ENCODE measurements around the gene RPTOR.

RPTOR gene

DNA sequence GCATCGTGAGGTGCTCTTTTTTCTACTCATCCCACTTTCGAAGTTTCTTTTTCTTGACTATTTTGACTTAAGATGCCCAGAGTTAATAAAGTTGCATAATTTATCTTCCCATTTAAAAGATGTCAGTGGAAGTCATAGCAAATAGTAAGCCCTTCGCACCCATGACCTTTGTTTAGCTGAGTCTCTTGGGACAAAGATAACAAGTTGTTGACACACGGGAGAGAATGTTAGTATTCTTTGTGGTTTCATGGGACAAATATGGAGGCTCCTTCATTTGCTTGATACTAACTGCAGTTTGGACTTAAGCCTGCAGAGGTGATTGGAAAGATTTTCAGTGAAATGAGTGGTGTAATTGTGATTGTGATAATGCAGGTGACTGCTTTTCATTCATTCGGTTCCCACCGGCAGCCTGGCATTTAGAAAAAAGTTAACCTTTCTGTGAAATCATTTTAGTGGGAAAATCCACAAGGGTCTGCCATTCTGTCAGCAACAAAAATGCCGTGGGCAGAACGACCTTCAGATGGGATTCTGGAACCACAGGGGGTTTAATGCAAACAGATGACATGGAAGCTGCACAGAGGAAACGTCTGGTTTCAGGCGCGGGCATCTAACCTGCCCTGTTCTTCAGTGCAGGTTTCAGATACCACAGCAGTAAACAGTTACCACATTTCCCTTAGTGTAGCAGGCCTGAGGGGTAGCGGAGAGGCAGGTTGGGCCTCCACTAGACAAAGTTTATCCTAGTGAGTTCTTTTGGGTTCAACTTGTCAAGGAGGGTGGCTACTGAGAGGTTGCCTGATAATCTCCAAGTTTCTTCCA is 123.0 kb downstream of the RPTOR start (continued):
- no peak for TF ChIP-seq ZNF140 (tag by site-specific recombination; IDR thresholded peaks at IDR 0.05)
- TF ChIP-seq, protein P1, sequence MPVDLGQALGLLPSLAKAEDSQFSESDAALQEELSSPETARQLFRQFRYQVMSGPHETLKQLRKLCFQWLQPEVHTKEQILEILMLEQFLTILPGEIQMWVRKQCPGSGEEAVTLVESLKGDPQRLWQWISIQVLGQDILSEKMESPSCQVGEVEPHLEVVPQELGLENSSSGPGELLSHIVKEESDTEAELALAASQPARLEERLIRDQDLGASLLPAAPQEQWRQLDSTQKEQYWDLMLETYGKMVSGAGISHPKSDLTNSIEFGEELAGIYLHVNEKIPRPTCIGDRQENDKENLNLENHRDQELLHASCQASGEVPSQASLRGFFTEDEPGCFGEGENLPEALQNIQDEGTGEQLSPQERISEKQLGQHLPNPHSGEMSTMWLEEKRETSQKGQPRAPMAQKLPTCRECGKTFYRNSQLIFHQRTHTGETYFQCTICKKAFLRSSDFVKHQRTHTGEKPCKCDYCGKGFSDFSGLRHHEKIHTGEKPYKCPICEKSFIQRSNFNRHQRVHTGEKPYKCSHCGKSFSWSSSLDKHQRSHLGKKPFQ (tag by site-specific recombination; IDR thresholded peaks at IDR 0.05): no peak
- TF ChIP-seq, protein P2, sequence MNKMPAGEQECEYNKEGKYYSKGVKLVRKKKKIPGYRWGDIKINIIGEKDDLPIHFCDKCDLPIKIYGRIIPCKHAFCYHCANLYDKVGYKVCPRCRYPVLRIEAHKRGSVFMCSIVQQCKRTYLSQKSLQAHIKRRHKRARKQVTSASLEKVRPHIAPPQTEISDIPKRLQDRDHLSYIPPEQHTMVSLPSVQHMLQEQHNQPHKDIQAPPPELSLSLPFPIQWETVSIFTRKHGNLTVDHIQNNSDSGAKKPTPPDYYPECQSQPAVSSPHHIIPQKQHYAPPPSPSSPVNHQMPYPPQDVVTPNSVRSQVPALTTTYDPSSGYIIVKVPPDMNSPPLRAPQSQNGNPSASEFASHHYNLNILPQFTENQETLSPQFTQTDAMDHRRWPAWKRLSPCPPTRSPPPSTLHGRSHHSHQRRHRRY (tag by site-specific recombination; IDR thresholded peaks at IDR 0.05): no peak

DNA sequence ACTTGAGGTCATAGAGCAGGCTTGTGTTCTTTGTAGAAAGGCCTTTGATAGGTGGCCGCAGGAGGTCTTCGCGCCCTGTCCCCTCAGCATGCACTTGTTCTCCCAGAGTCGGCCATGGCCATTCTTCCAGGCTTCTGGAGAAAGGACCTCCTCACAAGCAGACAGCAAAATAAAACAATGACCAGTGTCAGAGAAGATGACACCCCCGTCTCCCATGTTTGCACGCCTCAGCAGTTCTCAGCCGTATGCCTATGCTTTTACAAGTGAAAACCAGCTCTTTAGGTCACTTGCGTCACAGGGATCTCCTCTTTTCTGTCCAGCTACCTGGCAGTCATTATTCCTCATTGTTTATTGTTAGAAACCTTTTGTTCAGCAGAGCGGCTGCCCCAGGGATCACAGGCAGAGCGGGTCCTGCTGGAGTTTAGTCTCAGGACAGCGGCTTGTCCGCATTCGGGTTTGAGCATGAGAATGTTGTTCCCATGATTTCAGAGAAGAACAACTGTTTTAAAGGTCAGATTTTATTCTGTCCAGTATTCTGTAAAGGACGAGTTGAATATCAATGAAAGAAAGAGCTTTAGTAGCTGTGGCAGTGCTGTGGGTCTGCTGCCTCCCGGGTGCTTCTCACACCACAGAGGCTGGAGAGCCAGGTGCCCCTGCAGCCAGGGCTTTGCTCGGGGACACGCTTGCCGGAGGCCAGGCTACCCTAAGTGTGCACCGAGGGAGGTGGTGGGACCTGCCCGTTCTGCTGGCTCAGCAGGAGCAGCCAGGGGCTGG is 123.9 kb downstream of the RPTOR start:
- no peak for TF ChIP-seq ZNF274 (IDR thresholded peaks at IDR 0.05; ENCODE audit: low read length)
- no peak for TF ChIP-seq ZNF274 (tag by site-specific recombination; IDR thresholded peaks at IDR 0.05; ENCODE audit: borderline replicate concordance)
- TF ChIP-seq, protein P3, sequence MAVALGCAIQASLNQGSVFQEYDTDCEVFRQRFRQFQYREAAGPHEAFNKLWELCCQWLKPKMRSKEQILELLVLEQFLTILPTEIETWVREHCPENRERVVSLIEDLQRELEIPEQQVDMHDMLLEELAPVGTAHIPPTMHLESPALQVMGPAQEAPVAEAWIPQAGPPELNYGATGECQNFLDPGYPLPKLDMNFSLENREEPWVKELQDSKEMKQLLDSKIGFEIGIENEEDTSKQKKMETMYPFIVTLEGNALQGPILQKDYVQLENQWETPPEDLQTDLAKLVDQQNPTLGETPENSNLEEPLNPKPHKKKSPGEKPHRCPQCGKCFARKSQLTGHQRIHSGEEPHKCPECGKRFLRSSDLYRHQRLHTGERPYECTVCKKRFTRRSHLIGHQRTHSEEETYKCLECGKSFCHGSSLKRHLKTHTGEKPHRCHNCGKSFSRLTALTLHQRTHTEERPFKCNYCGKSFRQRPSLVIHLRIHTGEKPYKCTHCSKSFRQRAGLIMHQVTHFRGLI (tag by site-specific recombination; IDR thresholded peaks at IDR 0.05): no peak
- TF ChIP-seq RBAK (tag by site-specific recombination; IDR thresholded peaks at IDR 0.05): no peak
- TF ChIP-seq ZFP3 (tag by site-specific recombination; IDR thresholded peaks at IDR 0.05; ENCODE audit: low read depth): no peak
- ChIA-PET POLR2A (no interaction called here), CTCF (interaction anchor here (1.1 kb wide), 1 partner anchor 19 kb away, joined by 3 read pairs; no protein-coding TSS in a partner anchor)

DNA sequence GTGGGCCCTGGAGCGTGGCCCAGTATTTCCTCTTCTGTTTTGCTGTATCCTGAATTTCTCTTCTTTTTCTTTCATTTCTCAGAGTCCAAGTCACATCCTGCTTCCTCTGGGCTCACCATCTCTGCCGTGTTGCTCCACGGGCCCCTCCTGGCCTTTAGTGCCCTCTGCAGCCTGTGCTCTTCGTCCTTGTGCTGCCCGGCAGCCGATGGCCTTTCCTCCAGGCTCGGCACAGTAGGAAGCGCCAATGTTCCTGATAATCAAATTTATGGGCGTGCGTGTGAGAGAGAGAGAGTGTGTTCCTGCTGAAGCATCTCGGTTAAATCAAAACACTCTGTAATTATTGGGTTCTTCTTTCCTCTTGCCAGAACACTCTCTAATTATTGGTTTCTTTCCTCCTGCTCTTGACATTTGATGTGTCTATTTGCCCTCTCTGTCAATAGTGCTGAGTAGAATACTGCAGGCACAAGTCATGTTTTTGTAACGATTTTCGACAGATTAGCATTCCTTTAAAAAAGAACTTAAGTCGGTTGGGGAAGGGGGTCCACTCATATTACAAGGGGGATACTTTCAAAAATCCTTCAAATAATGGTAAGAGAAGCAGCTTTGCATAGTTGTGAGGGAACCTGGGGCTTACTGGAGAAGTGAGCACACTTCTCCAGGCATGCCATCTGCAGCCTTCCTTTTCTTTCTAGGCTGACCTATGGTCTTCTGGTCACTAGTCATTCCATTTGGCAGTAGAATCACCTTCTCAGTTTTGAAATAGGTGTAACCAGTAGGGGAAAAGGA is 126.6 kb downstream of the RPTOR start:
- Histone ChIP-seq H3K9me3 (ENCODE audit: control insufficient read depth, insufficient read depth, low read depth, low read length) (no peaks in the 10 kb centered on the region; the same call in 1 of the 2 replicates), H3K4me1 (ENCODE audit: control insufficient read depth, insufficient read depth, low read length) (peaks cover 19% of the 10 kb centered on the region), H3K27ac (ENCODE audit: extremely low read depth, low read depth, low read length) (no peak overlapping the region), H3K36me3 (ENCODE audit: control insufficient read depth in 2 of 2, insufficient read depth in 1 of 2, low read length in 2 of 2) (no peaks in the 10 kb centered on the region), H3K4me3 (ENCODE audit: low read depth, low read length) (no peak overlapping the region)
- ChIA-PET CTCF (interaction anchor here (0.6 kb wide), 1 partner anchor 28 kb away, joined by 3 read pairs; no protein-coding TSS in a partner anchor), POLR2A (interaction anchor here (0.7 kb wide), 1 partner anchor 44 kb away, joined by 5 read pairs; no protein-coding TSS in a partner anchor)
- TF ChIP-seq ZNF560 (tag by site-specific recombination; IDR thresholded peaks at IDR 0.05; ENCODE audit: borderline replicate concordance) (no peak), IKZF3 (tag by site-specific recombination; IDR thresholded peaks at IDR 0.05) (0 out of 2 replicates have a peak, but pooled peaks have one; percentile 35), ZNF391 (tag by site-specific recombination; IDR thresholded peaks at IDR 0.05; ENCODE audit: borderline replicate concordance, low read depth) (no peak), ZNF621 (tag by site-specific recombination; IDR thresholded peaks at IDR 0.05) (no peak), ZBTB7A (tag by site-specific recombination; IDR thresholded peaks at IDR 0.05; ENCODE audit: low read depth) (no peak), ZIC2 (tag by site-specific recombination; IDR thresholded peaks at IDR 0.05) (0 out of 2 replicates have a peak, but pooled peaks have one; percentile 21), SP7 (tag by site-specific recombination; IDR thresholded peaks at IDR 0.05) (peak; percentile 100), TRIM28 (IDR thresholded peaks at IDR 0.05; ENCODE audit: borderline replicate concordance, low read length) (no peak; the same call in 1 of the 2 replicates), ZBTB20 (tag by site-specific recombination; IDR thresholded peaks at IDR 0.05) (no peak)
- TF ChIP-seq, protein P4, sequence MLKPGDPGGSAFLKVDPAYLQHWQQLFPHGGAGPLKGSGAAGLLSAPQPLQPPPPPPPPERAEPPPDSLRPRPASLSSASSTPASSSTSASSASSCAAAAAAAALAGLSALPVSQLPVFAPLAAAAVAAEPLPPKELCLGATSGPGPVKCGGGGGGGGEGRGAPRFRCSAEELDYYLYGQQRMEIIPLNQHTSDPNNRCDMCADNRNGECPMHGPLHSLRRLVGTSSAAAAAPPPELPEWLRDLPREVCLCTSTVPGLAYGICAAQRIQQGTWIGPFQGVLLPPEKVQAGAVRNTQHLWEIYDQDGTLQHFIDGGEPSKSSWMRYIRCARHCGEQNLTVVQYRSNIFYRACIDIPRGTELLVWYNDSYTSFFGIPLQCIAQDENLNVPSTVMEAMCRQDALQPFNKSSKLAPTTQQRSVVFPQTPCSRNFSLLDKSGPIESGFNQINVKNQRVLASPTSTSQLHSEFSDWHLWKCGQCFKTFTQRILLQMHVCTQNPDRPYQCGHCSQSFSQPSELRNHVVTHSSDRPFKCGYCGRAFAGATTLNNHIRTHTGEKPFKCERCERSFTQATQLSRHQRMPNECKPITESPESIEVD (tag by site-specific recombination; IDR thresholded peaks at IDR 0.05): 0 out of 2 replicates have a peak, but pooled peaks have one; percentile 30
- TF ChIP-seq, protein P5, sequence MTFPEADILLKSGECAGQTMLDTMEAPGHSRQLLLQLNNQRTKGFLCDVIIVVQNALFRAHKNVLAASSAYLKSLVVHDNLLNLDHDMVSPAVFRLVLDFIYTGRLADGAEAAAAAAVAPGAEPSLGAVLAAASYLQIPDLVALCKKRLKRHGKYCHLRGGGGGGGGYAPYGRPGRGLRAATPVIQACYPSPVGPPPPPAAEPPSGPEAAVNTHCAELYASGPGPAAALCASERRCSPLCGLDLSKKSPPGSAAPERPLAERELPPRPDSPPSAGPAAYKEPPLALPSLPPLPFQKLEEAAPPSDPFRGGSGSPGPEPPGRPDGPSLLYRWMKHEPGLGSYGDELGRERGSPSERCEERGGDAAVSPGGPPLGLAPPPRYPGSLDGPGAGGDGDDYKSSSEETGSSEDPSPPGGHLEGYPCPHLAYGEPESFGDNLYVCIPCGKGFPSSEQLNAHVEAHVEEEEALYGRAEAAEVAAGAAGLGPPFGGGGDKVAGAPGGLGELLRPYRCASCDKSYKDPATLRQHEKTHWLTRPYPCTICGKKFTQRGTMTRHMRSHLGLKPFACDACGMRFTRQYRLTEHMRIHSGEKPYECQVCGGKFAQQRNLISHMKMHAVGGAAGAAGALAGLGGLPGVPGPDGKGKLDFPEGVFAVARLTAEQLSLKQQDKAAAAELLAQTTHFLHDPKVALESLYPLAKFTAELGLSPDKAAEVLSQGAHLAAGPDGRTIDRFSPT (tag by site-specific recombination; IDR thresholded peaks at IDR 0.05): no peak

More for the DNA sequence above, 123.9 kb downstream of the RPTOR start:
- Histone ChIP-seq H3K36me3 (ENCODE audit: control insufficient read depth in 2 of 2, insufficient read depth in 1 of 2, low read length in 2 of 2) (no peaks in the 10 kb centered on the region), H3K4me3 (ENCODE audit: low read depth, low read length) (no peak overlapping the region), H3K27ac (ENCODE audit: extremely low read depth, low read depth, low read length) (no peak overlapping the region), H3K4me1 (ENCODE audit: control insufficient read depth, insufficient read depth, low read length) (peaks cover 30% of the 10 kb centered on the region), H3K9me3 (ENCODE audit: control insufficient read depth, insufficient read depth, low read depth, low read length) (no peaks in the 10 kb centered on the region; the same call in 1 of the 2 replicates)
